Nephron (organoid): ENCODE measurements around the gene MAP4K4.
A peak's percentile ranks its signal among the peaks of the same experiment; 100 is the strongest.

Experiments used
- H3K27ac Mint-ChIP-seq, 3 experiments: 2 replicates each; pipeline ENCODE4 v1.8.0; 2020; ENCODE audit warnings: mixed read lengths in 3 of 3, mild to moderate bottlenecking in 2 of 3, moderate library complexity in 1 of 3
- H3K27me3 Mint-ChIP-seq: 2 replicates; pipeline ENCODE4 v1.8.0; 2021; ENCODE audit warnings: low read depth, mild to moderate bottlenecking, moderate library complexity, mixed read lengths
- H3K36me3 Mint-ChIP-seq: 2 replicates; pipeline ENCODE4 v1.8.0; 2020; ENCODE audit warnings: low read depth, mixed read lengths
- H3K4me1 Mint-ChIP-seq: 2 replicates; pipeline ENCODE4 v1.8.0; 2020; ENCODE audit warnings: mixed read lengths
- H3K4me3 Mint-ChIP-seq, 3 experiments: 2 replicates each; pipeline ENCODE4 v1.8.0; 2020; ENCODE audit warnings: mild to moderate bottlenecking in 3 of 3, mixed read lengths in 3 of 3, moderate library complexity in 2 of 3
- H3K9me3 Mint-ChIP-seq: 2 replicates; pipeline ENCODE4 v1.8.0; 2020; ENCODE audit warnings: mixed read lengths
- TF ChIP-seq, protein P1 (sequence below), 3 experiments: fragments of 200-600 bp; sonication (generic); IDR thresholded peaks; one replicate each; pipeline ENCODE4 v1.5.0; 2021; ENCODE audit warnings: antibody characterized with exemption in 3 of 3; ENCODE audit not compliant: unreplicated experiment in 3 of 3

MAP4K4 gene

DNA sequence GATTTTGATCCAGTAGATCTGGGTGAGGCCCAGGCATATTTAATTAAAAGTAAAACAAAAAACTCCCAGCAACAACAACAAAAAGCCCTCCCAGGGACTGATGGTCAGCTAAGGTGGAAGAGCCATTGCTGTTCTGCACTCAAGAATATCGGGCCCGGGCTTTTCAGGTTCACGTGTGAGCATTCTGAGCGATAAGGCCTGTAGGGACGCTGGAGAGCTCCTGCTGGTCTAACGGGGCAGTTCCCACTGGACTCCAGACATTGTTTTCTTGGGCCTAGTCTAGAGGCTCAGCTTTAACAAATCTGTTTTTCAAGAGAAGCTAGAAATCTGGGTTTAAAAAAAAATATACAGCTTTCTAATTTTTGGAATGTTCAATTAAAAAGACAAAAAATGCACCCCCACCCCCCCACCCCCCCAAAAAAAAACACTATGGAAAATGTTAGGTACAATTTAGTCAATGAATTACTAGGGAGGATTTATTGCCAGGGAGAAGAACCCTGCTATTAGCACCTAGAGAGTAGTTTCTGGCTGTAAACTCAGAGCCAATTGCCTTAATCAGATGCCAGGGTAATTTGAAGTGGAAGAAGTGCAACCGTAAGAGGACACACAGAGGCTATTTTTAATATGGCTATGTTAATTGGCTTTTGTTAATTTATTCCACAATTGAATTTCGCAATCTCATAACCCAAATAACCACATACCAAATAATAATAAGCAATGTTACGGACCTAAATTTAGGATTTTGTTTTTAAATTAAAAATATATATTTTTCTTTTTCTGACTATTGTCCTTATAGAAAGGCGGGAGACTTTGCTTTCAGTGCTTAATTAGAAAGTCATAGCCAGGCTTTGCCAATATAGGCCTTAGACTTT lies 78.9 kb downstream of the MAP4K4 start:
- no peak overlapping the region for H3K4me3 Mint-ChIP-seq
- TF ChIP-seq, protein P1, sequence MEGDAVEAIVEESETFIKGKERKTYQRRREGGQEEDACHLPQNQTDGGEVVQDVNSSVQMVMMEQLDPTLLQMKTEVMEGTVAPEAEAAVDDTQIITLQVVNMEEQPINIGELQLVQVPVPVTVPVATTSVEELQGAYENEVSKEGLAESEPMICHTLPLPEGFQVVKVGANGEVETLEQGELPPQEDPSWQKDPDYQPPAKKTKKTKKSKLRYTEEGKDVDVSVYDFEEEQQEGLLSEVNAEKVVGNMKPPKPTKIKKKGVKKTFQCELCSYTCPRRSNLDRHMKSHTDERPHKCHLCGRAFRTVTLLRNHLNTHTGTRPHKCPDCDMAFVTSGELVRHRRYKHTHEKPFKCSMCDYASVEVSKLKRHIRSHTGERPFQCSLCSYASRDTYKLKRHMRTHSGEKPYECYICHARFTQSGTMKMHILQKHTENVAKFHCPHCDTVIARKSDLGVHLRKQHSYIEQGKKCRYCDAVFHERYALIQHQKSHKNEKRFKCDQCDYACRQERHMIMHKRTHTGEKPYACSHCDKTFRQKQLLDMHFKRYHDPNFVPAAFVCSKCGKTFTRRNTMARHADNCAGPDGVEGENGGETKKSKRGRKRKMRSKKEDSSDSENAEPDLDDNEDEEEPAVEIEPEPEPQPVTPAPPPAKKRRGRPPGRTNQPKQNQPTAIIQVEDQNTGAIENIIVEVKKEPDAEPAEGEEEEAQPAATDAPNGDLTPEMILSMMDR (IDR thresholded peaks at IDR 0.05; ENCODE audit: unreplicated experiment in 3 of 3) = peak in 1 of 3 experiments; percentile 35
- H3K36me3 Mint-ChIP-seq = peaks cover 4% of the 10 kb centered on the region
- H3K4me1 Mint-ChIP-seq = peaks cover 86% of the 10 kb centered on the region
- H3K27me3 Mint-ChIP-seq = no peaks in the 10 kb centered on the region
- no peaks in the 10 kb centered on the region for H3K9me3 Mint-ChIP-seq
- no peak overlapping the region for H3K27ac Mint-ChIP-seq

DNA sequence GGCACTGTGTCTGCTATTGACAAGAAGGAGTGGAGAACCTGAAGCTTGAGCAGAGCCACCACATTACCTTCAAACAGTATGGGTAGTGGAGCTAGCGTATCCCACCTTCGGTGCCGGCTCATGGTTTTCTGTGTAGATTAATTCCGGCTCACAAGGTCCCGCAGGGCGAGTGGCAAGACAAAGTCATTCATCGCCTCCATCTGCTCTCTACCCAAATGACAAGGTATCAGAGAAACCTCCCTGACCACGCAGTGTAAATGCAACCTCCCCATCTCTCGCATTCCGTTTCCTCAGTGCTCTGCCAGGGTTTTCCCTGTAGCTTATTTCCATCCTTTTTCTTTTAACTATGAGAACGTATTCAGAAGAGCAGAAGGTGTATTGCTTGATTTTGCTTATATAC lies 79.8 kb downstream of the MAP4K4 start:
- TF ChIP-seq, protein P1 (IDR thresholded peaks at IDR 0.05; ENCODE audit: unreplicated experiment in 3 of 3) = no peak
- no peaks in the 10 kb centered on the region for H3K9me3 Mint-ChIP-seq
- H3K27me3 Mint-ChIP-seq = no peaks in the 10 kb centered on the region
- peaks cover 85% of the 10 kb centered on the region for H3K4me1 Mint-ChIP-seq
- H3K36me3 Mint-ChIP-seq = peaks cover 4% of the 10 kb centered on the region
- peak overlapping the region in 2 of 3 experiments; percentile 2 to 45 for H3K27ac Mint-ChIP-seq
- no peak overlapping the region for H3K4me3 Mint-ChIP-seq

DNA sequence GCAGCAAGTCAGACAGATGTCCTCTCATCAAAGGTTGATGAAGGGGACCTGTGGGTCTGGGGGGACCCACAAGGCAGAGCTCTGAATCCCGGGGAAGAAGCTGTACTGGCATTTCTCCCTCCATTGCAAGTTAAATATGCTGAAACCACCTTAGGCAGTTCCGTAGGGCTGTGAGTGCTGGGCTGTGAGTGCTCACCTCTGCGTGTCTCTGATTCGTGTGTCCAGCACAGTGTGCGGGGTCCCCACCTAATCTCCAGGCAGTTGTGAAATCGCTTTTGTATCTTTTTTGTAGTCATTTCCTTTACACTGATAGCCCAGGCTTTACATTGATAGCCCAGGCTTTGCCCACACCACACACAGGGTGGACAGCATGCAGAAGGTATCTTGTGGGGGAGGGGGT lies 80.6 kb downstream of the MAP4K4 start:
- TF ChIP-seq, protein P1 (IDR thresholded peaks at IDR 0.05; ENCODE audit: unreplicated experiment in 3 of 3) = no peak
- Mint-ChIP-seq H3K27me3 (no peaks in the 10 kb centered on the region), H3K4me3 (no peak overlapping the region), H3K27ac (peak overlapping the region in 1 of 3 experiments; percentile 2), H3K9me3 (no peaks in the 10 kb centered on the region), H3K4me1 (peaks cover 83% of the 10 kb centered on the region), H3K36me3 (peaks cover 4% of the 10 kb centered on the region)

DNA sequence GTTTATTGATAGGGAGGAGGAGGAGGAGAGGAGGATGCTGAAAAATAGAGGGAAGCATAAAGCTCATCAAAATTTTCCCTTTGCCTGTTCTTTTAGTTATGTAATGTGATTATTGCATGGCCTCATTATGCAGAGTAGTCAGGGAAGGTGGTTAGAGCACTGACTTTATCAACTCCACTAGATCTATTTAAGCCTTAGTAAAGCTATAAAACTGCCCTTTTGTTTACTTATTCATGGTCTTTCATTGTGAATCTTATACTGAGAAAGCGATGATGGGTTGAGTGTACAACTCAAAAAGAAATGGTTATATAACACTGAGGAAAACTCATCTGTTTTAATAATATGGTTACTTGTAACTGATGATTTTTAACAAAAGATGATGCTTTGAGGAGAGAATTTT lies 81.7 kb downstream of the MAP4K4 start:
- no peaks in the 10 kb centered on the region for H3K9me3 Mint-ChIP-seq
- no peaks in the 10 kb centered on the region for H3K27me3 Mint-ChIP-seq

DNA sequence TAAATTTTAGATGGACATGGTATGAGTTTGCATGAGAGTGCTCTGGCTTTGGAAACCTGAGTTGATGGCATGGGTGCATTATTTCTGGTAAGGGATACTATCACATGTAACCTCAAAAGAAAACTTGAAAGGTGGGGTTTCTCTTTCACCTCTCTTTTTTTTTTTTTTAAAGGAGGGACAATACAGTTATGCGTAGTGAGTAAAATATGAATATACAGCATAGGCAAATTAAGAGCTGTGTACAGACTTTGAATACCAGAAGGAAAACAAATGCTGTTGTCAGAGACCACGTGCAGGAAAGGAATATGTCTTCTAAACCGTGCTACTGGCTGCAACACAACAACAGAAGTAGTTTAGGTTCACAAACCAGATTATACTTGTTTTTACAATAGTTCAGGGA lies 82.1 kb downstream of the MAP4K4 start:
- H3K4me1 Mint-ChIP-seq = peaks cover 77% of the 10 kb centered on the region
- H3K4me3 Mint-ChIP-seq = no peak overlapping the region
- no peaks in the 10 kb centered on the region for H3K9me3 Mint-ChIP-seq
- peaks cover 3% of the 10 kb centered on the region for H3K36me3 Mint-ChIP-seq
- H3K27ac Mint-ChIP-seq = no peak overlapping the region
- TF ChIP-seq, protein P1 (IDR thresholded peaks at IDR 0.05; ENCODE audit: unreplicated experiment in 3 of 3) = no peak
- no peaks in the 10 kb centered on the region for H3K27me3 Mint-ChIP-seq

More for the DNA sequence above, 81.7 kb downstream of the MAP4K4 start:
- Mint-ChIP-seq H3K36me3 (peaks cover 3% of the 10 kb centered on the region), H3K4me1 (peaks cover 80% of the 10 kb centered on the region), H3K4me3 (no peak overlapping the region), H3K27ac (peak overlapping the region in 1 of 3 experiments; percentile 16)
- TF ChIP-seq, protein P1 (IDR thresholded peaks at IDR 0.05; ENCODE audit: unreplicated experiment in 3 of 3) = no peak

DNA sequence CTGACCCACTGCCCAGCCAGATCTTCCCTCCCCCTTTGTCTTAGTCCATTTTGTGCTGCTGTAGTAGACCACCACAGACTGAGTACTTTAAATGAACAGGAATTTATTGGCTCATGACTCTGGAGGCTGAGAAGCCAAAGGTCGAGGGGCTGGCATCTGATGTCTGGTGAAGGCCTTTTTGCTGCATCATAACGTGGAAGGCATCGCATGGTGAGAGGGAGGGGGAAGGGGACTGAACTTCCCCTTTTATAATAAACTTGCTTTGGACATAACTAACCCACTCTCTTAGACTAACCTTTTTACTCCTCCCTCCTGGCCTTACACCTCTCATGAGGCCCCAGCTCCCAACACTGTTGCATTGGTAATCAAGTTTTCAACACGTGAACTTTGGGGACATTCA lies 83.8 kb downstream of the MAP4K4 start:
- H3K4me1 Mint-ChIP-seq = peaks cover 63% of the 10 kb centered on the region
- TF ChIP-seq, protein P1 (IDR thresholded peaks at IDR 0.05; ENCODE audit: unreplicated experiment in 3 of 3) = no peak
- H3K4me3 Mint-ChIP-seq = no peak overlapping the region
- H3K27me3 Mint-ChIP-seq = no peaks in the 10 kb centered on the region
- H3K27ac Mint-ChIP-seq = peak overlapping the region in 1 of 3 experiments; percentile 26
- peaks cover 3% of the 10 kb centered on the region for H3K36me3 Mint-ChIP-seq
- no peaks in the 10 kb centered on the region for H3K9me3 Mint-ChIP-seq
